GM04504 (cell line): Measurements from ENCODE around the gene MCRIP2.

Source experiments
- DNase-seq: peaks from one replicate; pipeline ENCODE4 v3.0.0-alpha.2; 2012; ENCODE audit warnings: low read depth

Gene MCRIP2

DNA sequence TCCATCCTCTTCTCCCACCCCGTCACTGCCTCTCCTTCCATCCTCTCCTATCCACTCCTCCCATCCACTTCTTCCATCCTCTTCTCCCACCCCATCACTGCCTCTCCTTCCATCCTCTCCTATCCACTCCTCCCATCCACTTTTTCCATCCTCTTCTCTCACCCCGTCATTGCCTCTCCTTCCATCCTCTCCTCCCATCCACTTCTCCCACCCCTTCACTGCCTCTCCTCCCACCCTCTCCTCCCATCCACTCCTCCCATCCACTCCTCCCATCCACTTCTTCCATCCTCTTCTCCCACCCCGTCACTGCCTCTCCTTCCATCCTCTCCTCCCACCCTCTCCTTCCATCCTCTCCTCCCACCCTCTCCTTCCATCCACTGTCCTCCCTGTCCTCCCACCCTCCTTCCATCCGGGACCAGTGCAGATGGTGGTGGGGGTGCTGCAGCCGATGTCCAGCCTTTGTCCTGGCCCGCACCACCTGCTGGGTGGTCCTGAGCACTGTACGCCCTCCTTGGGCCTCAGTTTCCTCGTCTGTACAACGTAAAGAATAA lies 9.7 kb upstream of the MCRIP2 start:
- no peak for DNase-seq

DNA sequence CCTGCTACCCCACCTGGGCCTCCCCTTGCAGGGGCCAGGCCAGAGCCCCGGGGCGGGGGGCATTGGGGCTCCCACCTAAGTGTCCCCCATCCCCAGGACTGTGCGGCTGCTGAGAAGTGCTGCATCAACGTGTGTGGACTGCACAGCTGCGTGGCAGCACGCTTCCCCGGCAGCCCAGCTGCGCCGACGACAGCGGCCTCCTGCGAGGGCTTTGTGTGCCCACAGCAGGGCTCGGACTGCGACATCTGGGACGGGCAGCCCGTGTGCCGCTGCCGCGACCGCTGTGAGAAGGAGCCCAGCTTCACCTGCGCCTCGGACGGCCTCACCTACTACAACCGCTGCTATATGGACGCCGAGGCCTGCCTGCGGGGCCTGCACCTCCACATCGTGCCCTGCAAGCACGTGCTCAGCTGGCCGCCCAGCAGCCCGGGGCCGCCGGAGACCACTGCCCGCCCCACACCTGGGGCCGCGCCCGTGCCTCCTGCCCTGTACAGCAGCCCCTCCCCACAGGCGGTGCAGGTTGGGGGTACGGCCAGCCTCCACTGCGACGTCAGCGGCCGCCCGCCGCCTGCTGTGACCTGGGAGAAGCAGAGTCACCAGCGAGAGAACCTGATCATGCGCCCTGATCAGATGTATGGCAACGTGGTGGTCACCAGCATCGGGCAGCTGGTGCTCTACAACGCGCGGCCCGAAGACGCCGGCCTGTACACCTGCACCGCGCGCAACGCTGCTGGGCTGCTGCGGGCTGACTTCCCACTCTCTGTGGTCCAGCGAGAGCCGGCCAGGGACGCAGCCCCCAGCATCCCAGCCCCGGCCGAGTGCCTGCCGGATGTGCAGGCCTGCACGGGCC lies 8.9 kb upstream of the MCRIP2 start:
- no peak for DNase-seq

DNA sequence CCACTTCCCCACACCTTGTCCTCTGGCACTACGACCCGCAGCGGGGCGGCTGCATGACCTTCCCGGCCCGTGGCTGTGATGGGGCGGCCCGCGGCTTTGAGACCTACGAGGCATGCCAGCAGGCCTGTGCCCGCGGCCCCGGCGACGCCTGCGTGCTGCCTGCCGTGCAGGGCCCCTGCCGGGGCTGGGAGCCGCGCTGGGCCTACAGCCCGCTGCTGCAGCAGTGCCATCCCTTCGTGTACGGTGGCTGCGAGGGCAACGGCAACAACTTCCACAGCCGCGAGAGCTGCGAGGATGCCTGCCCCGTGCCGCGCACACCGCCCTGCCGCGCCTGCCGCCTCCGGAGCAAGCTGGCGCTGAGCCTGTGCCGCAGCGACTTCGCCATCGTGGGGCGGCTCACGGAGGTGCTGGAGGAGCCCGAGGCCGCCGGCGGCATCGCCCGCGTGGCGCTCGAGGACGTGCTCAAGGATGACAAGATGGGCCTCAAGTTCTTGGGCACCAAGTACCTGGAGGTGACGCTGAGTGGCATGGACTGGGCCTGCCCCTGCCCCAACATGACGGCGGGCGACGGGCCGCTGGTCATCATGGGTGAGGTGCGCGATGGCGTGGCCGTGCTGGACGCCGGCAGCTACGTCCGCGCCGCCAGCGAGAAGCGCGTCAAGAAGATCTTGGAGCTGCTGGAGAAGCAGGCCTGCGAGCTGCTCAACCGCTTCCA lies 8.1 kb upstream of the MCRIP2 start:
- DNase-seq: no peak

GRCh38 chr16:634051-634670 lies 7.5 kb upstream of the MCRIP2 start:
- DNase-seq: no peak

- no peak for DNase-seq
These were observed 6.6 kb upstream of the MCRIP2 start for GRCh38 chr16:634996-635395.

GRCh38 chr16:635573-636205 lies 5.9 kb upstream of the MCRIP2 start:
- no peak for DNase-seq

- peak; percentile 86 for DNase-seq
These were observed 5.2 kb upstream of the MCRIP2 start, which contains the start of gene METTL26 for GRCh38 chr16:636206-637080. TSS of gene METTL26 (minus strand) at chr16:636305. CDS start at chr16:636290, 15 bp downstream.

DNA sequence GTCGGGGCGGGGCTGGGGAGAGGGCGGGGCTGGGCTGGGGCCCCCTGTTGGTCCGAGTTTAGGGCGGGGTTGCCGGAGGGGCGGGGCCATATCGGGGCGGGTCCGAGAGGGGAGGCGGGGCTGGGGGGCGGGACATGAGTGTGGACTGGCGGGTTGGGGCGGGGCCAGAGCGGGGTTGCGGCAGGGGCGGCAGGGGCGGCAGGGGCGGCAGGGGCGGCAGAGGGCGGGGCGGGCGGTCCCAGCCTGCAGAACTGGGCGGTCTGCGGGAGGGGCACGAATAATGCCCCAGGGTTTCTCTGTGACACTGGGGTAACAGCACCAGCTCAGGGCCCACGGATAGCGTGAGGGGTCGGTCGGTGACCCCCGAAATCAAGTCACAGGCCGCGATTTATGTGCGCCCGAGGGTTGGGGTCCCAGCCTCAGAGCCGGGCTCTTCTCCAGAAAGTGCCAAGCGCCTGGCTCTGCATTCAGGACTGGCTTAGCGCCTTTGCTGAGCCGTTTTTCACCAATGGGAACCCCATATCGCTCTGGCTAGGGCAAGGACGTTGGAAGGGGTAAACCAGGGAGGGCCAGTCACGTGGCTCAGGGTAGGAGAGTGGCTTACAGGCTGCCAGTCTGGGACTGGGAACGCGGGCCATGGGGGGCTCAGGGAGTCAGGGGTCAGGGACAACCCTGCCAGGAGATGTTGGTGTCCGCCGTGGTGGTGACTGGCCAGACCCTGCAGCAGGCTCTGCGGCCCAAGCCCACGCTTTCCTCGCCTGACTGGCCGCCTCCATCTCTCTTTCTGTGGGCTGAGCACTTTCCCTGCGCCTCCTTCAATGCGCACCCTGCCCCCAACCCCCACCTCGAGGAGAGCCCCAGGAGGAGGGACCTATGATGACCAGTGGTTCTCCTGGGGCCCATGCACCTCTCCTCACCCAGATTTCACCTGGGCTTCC lies 4.3 kb upstream of the MCRIP2 start:
- peak; percentile 69 for DNase-seq

GRCh38 chr16:638034-638543 lies 3.5 kb upstream of the MCRIP2 start:
- no peak for DNase-seq

DNA sequence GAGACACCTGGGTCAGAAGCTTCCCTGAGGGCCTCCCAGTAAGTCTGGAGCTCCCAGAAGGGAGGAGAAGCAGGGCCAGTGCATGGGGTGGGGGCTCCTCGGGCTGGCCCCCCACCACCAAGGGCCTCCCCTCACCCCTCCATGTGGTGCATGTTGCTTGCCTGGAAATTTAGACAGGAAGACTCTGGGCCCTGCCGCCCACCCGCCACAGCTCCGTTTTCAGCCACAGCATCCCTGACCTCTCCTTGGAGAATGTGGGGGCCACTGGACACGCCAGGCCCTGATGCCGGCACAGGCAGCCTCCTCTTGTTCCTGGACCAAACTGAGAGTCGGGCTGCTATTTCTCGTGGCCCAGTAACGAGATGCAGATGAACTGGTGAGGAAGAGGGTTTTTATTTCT lies 2.8 kb upstream of the MCRIP2 start:
- no peak for DNase-seq

- no peak for DNase-seq
These were observed 1.0 kb upstream of the MCRIP2 start for GRCh38 chr16:640614-641013.

DNA sequence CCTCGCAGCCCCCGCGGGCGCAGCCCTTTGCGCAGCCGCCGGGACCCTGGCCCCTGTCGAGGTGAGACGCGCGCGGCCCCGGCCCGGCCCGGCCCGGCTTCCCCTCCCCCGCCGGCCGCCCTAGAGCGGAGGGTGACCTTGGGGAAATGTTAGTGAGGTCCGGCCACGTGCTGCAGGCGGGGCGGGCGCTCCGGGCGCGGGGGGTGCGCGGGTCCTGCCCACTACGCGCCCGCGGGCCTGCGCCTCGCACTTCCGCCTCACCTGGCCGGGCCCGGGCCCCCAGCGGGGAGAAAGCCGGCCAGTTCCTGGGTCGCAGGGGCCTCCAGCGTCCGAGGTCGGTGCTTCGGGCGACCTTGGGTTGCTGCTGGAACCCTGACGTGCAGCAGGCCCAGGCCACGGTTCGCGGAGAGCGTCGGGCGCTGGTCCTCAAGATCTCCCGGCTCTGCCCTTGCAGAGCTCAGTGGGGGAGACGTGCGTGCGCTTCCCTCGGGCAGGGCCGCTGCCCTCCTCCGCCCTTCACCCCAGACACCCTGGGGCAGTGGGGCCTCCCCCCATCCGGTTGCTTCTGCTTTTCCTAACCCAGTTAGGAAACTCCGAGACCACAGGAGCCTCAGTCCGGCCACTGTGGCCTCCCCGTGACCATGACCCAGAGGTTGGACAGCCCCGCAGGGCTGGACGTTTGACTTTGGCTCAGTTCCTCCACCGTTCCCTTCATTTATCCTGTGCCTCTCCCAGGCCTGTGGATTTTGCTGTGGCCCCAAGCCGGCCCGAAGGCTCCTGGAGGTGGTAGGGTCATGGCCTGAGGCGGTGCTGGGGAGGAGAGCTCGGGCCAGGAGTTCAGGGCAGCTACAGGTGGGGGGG lies 791 bp downstream of the MCRIP2 start:
- DNase-seq: no peak

DNA sequence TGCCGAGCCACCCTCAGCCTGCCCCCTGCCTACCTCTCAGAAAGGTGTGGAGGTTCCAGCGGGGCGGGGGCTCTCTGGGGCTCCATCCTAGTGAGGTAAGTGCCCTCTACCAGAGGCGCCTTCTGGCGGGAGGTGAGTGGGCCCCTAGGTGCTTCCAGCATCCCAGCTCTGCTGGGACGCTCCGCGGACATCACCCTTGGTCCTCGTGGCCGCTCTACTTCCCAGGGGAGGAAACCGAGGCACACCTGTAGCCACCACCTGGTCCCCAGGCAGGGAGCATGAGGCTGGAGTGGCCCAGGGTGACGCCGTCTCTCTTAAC lies 1.4 kb downstream of the MCRIP2 start:
- no peak for DNase-seq

DNA sequence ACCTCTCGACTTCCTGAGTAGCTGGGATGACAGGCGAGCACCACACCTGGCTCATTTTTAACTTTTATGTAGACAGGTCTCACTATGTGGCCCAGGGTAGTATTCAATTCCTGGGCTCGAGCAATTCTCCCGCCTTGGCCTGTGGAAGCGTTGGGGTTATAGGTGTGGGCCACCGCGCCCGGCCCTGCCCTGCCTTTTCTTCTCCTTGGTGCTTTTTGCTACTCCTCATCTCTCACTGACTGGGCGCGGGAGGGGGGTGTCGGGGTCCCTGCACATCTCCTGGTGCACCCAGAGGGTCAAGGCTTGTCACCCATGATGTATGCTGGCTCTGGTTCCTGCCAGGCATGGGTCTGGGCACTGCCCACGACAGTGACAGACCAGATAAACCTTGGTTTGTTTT lies 2.9 kb downstream of the MCRIP2 start:
- no peak for DNase-seq

DNA sequence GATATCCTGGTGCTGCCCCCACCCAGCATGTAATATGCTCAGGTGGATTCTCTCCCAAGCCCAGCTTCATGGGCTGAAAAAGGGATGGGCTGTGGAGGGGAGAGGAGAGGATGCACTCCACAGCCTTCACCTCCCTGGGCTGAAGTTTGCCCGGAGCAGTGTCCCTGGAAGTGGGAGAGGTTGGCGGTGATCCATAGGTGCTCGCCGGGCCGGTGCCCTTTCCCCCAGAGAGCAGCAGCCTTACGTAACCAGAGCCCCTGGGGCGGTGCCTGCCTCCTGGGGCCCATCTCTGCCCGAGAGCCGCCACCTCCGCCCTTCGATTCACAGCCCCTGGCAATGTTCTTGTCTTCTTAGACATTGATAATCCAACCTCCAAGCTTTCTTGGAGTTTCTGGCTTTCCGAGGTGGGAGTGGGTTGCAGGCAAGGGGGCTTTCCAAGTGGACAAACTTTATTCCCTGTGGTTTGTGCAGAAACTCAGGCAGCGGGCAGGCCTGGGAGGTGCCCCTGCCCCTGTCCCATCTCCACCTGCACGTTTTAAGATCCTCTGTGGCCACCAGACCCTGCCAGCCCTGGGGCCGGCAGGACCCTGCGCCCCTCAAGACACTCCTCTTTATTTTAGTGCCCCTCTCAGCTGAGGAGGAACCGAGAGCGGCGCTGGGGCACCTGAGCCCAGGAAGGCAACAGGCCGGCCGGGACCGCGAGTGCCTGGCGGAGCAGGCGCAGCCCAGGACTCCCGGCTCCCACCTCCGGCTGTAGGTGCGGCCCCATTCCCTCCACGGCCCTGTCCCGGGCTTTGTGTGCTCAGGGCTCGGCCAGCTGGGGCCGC lies 4.4 kb downstream of the MCRIP2 start:
- DNase-seq: no peak

GRCh38 chr16:646679-647172 lies 5.1 kb downstream of the MCRIP2 start:
- no peak for DNase-seq

GRCh38 chr16:647173-647902 lies 5.7 kb downstream of the MCRIP2 start:
- DNase-seq: no peak
